SJSA1 (cell line): Measurements from ENCODE around the gene TEDC1. TPM values are rescaled to one million over a fixed set of nuclear protein-coding genes. Genes with fewer than 3 reads are reported as not detected.

Experiments used
- DNase-seq, 2 experiments: peaks; one replicate each; pipeline ENCODE4 v3.0.0-alpha.2; 2015 to 2020; ENCODE audit warnings: low spot score in 2 of 2, low read depth in 1 of 2
- H3K27ac ChIP-seq: fragments of 250-450 bp; sonication (Bioruptor Pico); 2 replicates; pipeline ENCODE4 v1.5.1; 2020; ENCODE audit warnings: mild to moderate bottlenecking, moderate library complexity
- H3K27me3 ChIP-seq: fragments of 250-450 bp; sonication (Bioruptor Pico); replicated peaks from 2 replicates; pipeline ENCODE4 v1.5.1; 2020; ENCODE audit warnings: mild to moderate bottlenecking, moderate library complexity
- H3K36me3 ChIP-seq: fragments of 250-450 bp; sonication (Bioruptor Pico); 2 replicates; pipeline ENCODE4 v1.5.1; 2020; ENCODE audit warnings: mild to moderate bottlenecking
- H3K4me1 ChIP-seq: fragments of 250-450 bp; sonication (Bioruptor Pico); replicated peaks from 2 replicates; pipeline ENCODE4 v1.6.1; 2021; ENCODE audit warnings: mild to moderate bottlenecking
- H3K4me3 ChIP-seq: fragments of 250-450 bp; sonication (Bioruptor Pico); 2 replicates; pipeline ENCODE4 v1.5.1; 2020; ENCODE audit warnings: mild to moderate bottlenecking
- H3K9me3 ChIP-seq: fragments of 250-450 bp; sonication (Bioruptor Pico); replicated peaks from 2 replicates; pipeline ENCODE4 v1.5.1; 2020; ENCODE audit warnings: mild to moderate bottlenecking
- total RNA-seq: library from RNA; depleted of rRNA; stranded (reverse); fragments of >200 nt; shearing (Covaris generic); gene quantifications from 2 replicates; pipeline ENCODE4 v1.2.3, GENCODE V29; 2014

TEDC1 gene
- total RNA-seq, 1 experiment from 2014 or later, result 22.1 TPM

DNA sequence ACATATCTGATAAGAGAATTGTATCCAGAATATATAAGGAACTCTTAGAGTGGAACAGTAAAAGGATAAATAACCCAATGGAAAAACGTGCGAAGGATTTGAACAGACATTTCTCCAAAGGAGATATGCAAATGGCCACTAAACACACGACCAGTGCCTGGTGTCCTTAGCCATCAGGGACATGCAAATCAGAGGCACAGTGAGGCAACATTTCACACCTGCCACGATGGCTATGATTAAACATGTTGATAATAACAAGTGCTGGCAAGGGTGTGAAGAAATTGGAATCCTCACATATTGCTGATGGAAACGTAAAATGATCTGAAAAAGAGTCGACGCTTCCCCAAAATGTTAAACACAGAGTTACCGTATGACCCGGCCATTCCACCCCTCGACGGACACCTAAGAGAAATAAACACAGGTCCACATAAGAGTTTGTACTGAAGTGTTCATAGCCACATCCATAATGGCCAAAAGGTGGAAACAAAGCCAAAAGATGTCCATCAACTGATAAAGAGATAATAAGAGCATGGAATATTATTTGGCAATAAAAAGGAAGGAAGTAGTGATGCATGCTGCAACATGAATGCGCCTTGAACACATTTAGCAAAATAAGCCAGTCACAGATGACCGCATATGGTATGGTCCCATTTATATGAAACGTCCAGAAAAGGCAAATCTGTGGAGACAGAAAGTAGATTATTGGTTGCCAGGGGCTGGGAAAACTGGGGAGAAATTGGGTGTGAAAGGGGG is 29.1 kb downstream of the TEDC1 start:
- no peak for DNase-seq
- H3K4me3 ChIP-seq, result no peak overlapping the region
- H3K4me1 ChIP-seq, result no peaks in the 10 kb centered on the region
- no peak overlapping the region for H3K27ac ChIP-seq
- peaks cover 25% of the 10 kb centered on the region; the same call in 1 of the 2 replicates for H3K27me3 ChIP-seq
- H3K36me3 ChIP-seq, result no peaks in the 10 kb centered on the region
- H3K9me3 ChIP-seq, result no peaks in the 10 kb centered on the region; the same call in 1 of the 2 replicates

GRCh38 chr14:105525326-105525725 is 34.3 kb downstream of the TEDC1 start:
- DNase-seq, result no peak
- H3K27ac ChIP-seq, result no peak overlapping the region
- H3K4me1 ChIP-seq, result peaks cover 14% of the 10 kb centered on the region
- no peaks in the 10 kb centered on the region for H3K36me3 ChIP-seq
- no peak overlapping the region for H3K4me3 ChIP-seq
- peaks cover 28% of the 10 kb centered on the region for H3K27me3 ChIP-seq
- H3K9me3 ChIP-seq, result no peaks in the 10 kb centered on the region; the same call in 1 of the 2 replicates

DNA sequence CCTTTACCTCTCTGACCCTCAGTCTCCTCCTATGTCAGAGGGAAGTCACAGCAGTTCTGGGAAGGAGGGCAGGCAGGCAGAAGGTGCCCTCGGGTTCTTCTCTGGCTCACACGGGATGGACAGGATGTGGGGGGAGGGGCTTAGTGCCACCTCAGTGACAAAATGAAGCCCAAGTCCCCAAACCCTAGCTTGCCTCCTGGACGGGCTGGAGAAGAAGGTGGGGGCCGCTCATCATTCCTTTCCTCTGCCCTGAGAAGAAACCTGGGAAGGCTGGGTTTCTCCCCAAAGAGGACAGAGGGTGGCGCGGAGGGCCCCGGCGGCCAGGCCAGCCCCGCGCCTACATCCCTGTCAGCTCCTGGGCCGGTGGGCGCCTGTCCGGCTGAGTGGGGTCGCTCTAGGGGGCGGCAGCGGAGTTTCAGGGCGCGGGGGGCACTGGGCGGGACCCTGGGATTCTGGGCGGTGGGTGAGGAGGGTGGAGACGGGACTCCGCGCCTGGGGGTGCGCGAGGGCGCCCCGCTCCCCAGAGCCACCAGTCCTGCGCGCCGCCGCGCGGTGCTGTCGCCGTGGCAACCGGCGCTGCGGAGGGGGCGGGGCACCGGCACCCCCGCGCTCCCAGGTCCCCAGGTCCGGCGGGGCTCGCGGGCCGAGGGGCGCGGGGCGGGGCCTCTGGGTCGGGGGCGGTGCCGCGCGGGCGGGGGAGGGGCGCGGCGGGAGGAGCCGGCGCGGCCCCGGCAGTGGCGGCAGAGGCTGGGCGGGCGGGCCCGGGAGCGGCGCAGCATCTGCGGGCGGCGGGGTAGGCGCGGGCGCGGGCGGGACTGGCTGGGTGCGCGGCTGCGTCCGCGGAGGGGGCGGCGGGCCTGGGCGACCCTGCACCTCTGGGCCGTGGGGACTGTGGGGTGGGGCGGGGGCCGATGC is 35.1 kb downstream of the TEDC1 start, which contains the start of gene TMEM121:
TSS of gene TMEM121 (plus strand) at position 723 of the 915 bp plus-strand sequence. CDS start 2,252 bp downstream, outside the sequence.
- Histone ChIP-seq H3K4me1 (peaks cover 14% of the 10 kb centered on the region), H3K27ac (no peak within 1 kb of the TSS), H3K27me3 (peaks cover 28% of the 10 kb centered on the region), H3K9me3 (no peaks in the 10 kb centered on the region; the same call in 1 of the 2 replicates), H3K4me3 (no peak within 1 kb of the TSS; the same call in 1 of the 2 replicates), H3K36me3 (no peaks in the 10 kb centered on the region)
- no peak for DNase-seq

DNA sequence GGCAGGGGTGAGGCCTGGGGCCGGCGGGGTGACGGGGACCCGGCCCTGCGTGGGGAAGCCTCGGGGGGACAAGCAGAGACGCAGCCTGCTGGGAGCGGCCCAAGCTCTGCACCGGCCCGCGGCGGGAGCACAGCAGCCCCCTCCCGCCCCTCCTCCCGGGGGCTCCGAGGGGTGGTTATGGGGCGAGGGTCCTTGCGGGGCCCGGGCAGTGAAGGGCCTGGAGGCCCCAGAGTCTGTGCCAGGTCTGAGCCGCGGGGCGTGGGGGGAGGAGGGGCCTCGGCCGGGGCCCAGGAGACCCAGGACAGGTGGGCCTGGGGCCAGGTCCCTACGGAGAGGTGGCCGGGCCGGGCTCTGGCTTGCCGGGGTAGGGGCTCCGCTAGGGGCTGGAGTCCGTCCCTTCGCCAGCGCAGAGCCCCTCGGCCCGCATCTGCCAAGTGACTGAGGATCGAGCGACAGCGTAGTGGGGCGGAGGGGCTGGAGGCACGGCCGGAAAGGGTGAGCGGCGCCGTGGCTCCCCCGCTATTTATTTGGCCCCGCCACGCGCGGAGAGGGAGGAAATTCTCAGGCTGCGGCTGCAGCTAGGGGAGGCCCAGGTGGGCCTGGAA is 35.8 kb downstream of the TEDC1 start:
- no peaks in the 10 kb centered on the region for H3K36me3 ChIP-seq
- no peak overlapping the region for H3K27ac ChIP-seq
- DNase-seq, result no peak
- no peak overlapping the region for H3K4me3 ChIP-seq
- H3K27me3 ChIP-seq, result peaks cover 27% of the 10 kb centered on the region
- H3K4me1 ChIP-seq, result peaks cover 14% of the 10 kb centered on the region
- H3K9me3 ChIP-seq, result no peaks in the 10 kb centered on the region; the same call in 1 of the 2 replicates

GRCh38 chr14:105527381-105527825 is 36.4 kb downstream of the TEDC1 start:
- H3K4me3 ChIP-seq, result no peak overlapping the region
- H3K36me3 ChIP-seq, result no peaks in the 10 kb centered on the region

GRCh38 chr14:105527826-105528585 is 37.0 kb downstream of the TEDC1 start:
- Histone ChIP-seq H3K4me3 (peak overlapping the region; percentile 43), H3K27me3 (peaks cover 26% of the 10 kb centered on the region), H3K36me3 (no peaks in the 10 kb centered on the region), H3K4me1 (peaks cover 14% of the 10 kb centered on the region), H3K9me3 (no peaks in the 10 kb centered on the region; the same call in 1 of the 2 replicates), H3K27ac (no peak overlapping the region)
- peak; percentile 71 to 73 for DNase-seq

More at GRCh38 chr14:105527381-105527825, 36.4 kb downstream of the TEDC1 start:
- peaks cover 25% of the 10 kb centered on the region for H3K27me3 ChIP-seq
- H3K4me1 ChIP-seq, result peaks cover 14% of the 10 kb centered on the region
- no peaks in the 10 kb centered on the region; the same call in 1 of the 2 replicates for H3K9me3 ChIP-seq
- DNase-seq, result no peak
- H3K27ac ChIP-seq, result no peak overlapping the region

DNA sequence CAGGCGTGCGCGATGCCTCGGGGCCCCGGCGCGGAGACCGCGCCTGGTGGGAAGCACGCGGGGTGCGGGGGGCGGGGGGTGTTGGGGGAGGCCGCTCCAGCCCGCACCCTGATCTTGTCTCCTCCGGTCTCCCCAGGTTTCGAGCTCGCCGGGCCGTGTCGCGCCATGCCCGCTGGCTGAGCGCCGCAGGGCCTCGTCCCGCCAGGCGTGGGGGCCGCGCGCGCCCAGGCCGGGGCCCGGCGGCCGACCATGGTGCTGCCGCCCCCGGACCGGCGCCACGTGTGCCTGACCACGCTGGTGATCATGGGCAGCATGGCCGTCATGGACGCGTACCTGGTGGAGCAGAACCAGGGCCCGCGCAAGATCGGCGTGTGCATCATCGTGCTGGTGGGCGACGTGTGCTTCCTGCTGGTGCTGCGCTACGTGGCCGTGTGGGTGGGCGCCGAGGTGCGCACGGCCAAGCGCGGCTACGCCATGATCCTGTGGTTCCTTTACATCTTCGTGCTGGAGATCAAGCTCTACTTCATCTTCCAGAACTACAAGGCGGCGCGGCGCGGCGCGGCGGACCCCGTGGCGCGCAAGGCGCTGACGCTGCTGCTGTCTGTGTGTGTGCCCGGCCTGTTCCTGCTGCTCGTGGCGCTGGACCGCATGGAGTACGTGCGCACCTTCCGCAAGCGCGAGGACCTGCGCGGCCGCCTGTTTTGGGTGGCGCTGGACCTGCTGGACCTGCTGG is 37.7 kb downstream of the TEDC1 start:
- Histone ChIP-seq H3K36me3 (no peaks in the 10 kb centered on the region), H3K27ac (no peak overlapping the region), H3K4me1 (peaks cover 14% of the 10 kb centered on the region), H3K9me3 (no peaks in the 10 kb centered on the region; the same call in 1 of the 2 replicates), H3K4me3 (peak overlapping the region; percentile 43), H3K27me3 (peaks cover 28% of the 10 kb centered on the region)
- DNase-seq, result no peak

GRCh38 chr14:105529319-105529568 is 38.2 kb downstream of the TEDC1 start:
- Histone ChIP-seq H3K36me3 (no peaks in the 10 kb centered on the region), H3K27me3 (peaks cover 28% of the 10 kb centered on the region), H3K27ac (no peak overlapping the region), H3K4me3 (no peak overlapping the region), H3K4me1 (peaks cover 14% of the 10 kb centered on the region), H3K9me3 (no peaks in the 10 kb centered on the region; the same call in 1 of the 2 replicates)
- no peak for DNase-seq

DNA sequence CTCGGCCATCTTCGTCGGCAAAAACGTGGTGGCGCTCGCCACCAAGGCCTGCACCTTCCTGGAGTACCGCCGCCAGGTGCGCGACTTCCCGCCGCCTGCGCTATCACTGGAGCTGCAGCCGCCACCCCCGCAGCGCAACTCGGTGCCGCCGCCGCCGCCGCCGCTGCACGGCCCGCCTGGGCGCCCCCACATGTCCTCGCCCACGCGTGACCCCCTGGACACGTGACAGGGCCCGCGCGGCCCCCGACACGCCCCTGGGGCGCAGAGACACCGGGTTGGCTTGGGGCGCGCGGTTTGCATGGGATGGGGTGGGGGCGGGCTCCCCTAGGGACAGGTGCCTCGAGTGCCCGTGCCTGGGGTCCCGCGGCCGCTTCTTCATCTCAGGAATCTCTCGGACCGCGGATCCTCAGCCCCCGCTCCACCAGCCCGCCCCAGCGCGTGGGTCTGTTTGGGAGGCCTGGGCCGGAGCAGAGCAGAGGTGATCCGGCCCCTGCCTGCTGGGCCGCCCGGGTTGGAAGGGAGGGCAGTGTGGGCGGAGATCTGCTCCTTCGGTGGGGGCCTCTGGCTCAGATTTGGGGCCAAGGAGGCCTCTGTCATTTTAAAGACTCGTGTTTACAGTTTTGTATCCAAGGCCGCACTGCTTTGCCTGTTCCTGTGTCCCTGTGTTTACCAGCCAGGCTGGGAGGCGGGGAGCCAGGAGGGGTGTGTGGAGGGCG is 38.7 kb downstream of the TEDC1 start:
- no peak for DNase-seq
- no peaks in the 10 kb centered on the region for H3K36me3 ChIP-seq
- no peaks in the 10 kb centered on the region; the same call in 1 of the 2 replicates for H3K9me3 ChIP-seq
- H3K4me1 ChIP-seq, result peaks cover 14% of the 10 kb centered on the region
- no peak overlapping the region for H3K4me3 ChIP-seq
- H3K27ac ChIP-seq, result no peak overlapping the region
- peaks cover 23% of the 10 kb centered on the region for H3K27me3 ChIP-seq

GRCh38 chr14:105530285-105531087 is 39.4 kb downstream of the TEDC1 start:
- Histone ChIP-seq H3K4me3 (no peak overlapping the region), H3K36me3 (no peaks in the 10 kb centered on the region), H3K9me3 (no peaks in the 10 kb centered on the region), H3K4me1 (peaks cover 14% of the 10 kb centered on the region), H3K27me3 (peaks cover 19% of the 10 kb centered on the region), H3K27ac (no peak overlapping the region)
- DNase-seq, result no peak

DNA sequence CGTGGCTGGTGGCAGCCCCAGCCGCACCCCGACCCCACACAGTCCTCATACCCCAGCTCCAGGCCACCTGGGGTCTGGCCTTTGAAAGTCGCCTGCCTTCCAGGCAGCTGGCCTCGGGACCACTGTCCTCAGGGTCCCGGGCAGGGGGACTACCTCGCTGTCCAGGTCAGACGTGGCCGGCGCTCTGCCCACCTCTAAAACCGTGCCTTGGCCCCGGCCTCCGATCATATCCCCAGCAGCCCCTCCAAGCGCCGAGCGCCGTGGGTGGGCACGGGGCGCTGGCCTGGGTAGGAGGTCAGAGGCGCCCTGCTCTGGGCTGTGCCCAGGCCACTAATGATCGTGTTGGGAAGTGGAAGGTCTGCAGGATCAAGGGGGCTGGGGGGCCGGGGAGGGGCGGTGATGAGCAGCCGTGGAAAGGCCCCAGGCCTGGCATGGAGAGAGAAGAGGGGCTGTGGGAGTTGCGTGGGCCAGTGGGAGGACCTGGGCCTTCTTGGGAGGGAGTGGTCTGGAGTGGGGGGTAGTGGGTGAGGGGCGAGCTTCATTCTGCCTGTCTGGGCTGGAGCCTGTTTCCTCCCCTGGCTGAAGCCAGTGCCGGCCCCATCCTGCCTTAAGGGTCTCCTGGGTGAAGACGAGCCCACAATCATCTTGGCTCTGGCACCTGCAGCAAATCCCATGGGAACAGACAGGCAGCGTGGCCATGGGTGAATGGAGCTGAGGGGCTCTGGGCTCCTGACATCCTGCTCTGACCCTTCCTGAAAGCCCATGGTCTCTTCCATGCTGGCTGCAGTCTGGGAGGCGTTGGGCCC is 40.2 kb downstream of the TEDC1 start:
- Histone ChIP-seq H3K4me1 (peaks cover 10% of the 10 kb centered on the region), H3K27me3 (peaks cover 11% of the 10 kb centered on the region), H3K27ac (no peak overlapping the region), H3K36me3 (no peaks in the 10 kb centered on the region), H3K4me3 (no peak overlapping the region), H3K9me3 (no peaks in the 10 kb centered on the region)
- DNase-seq, result no peak
